ENCODE results near the gene RAB6B. TPM values are rescaled to one million over a fixed set of nuclear protein-coding genes. Genes with fewer than 3 reads are reported as not detected.

The RAB6B gene
- total and polyA plus RNA-seq, 2 of the 8 experiments (the other 6 are each of a cell fraction or from before 2014, with no cell fraction given): 7.9 to 15.6 TPM

DNA sequence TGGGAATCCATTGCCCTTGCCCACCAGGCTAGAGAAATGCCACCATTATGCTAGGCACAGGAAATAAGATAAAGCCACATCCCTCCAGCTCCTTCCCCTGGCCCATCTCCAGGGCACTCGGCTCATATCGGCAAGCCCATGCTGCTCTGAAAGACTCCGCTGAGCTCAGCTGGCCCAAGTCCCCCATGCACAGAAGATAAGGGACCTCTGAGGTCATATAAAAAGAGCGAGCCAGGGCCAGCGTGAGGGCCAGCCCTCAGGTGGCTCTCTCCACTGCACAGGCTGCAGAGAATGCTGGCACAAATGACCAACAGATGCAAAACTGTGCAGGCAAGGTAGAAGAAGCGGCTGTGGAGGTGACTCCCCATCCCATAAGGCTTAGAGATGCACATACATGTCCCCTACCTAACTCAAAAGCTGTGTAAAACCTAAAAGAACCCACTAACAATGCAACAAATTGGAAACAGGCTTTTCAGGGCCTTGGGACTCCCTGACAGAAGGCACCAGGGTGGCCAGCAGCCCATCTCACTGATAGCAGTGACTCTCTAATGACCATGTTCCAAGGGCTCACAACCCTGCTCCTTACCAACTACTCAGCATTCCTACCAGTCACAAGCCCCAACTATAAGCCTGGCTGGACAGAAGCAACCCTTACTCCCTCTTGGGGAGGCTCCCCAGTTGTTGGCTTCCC lies 3.0 kb downstream of the RAB6B start (continued):
- TF ChIP-seq RNF2 (IDR thresholded peaks at IDR 0.05; ENCODE audit: borderline replicate concordance, low read depth, low read length, missing control alignments, poor library complexity, severe bottlenecking) (no peak), POLR2AphosphoS5 (IDR thresholded peaks at IDR 0.05; ENCODE audit: low read depth, low read length) (no peak), RBBP5 (IDR thresholded peaks at IDR 0.05; ENCODE audit: borderline replicate concordance, low read depth, low read length) (no peak), KDM4A (IDR thresholded peaks at IDR 0.05; ENCODE audit: low read depth, low read length, severe bottlenecking) (no peak), TEAD4 (IDR thresholded peaks at IDR 0.05; ENCODE audit: low read depth, low read length) (no peak), SIX5 (IDR thresholded peaks at IDR 0.05; ENCODE audit: low read depth, low read length) (no peak), SP2 (IDR thresholded peaks at IDR 0.05; ENCODE audit: low read length) (no peak), CHD2 (IDR thresholded peaks at IDR 0.05; ENCODE audit: low read length) (no peak), SP1 (IDR thresholded peaks at IDR 0.05; ENCODE audit: low read depth, low read length) (no peak)

Measured in H1 (cell line).